GM19035 (cell line): Measurements from ENCODE around the gene SPATA31D1.
"Not testable (repeated sequence)": the region's sequence is repeated elsewhere in the genome, so short reads cannot be mapped to it uniquely, and the experiment has no call there.

Experiments used
- ATAC-seq: cut with Tn5 transposase; IDR thresholded peaks from one replicate; pipeline ENCODE4 v1.9.1; 2021; ENCODE audit not compliant: unreplicated experiment

The SPATA31D1 gene

DNA sequence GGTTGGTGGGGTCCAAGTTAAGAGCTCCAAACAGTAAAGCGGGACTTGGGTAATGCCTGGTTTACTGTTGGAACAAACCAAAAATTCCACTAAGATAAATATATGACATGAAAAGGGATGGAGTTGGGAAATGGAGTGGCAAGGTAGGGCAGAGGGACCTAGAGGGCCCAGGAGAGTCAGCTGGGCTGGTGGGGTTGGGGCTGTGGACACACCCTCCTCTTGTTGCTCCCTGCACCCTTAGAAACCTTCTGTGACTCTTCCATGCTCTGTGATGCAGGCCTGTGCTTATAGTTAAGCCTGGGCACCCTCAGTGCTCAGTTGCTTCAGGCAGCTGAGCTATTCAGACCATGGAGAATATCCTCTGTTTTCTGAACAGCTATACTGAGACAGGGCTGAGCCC is at the start of gene SPATA31D1:
Gene SPATA31D1, plus strand, starts transcription at position 301 of the 400 bp plus-strand sequence. Its CDS starts 47 bp downstream, at position 348.
- ATAC-seq, result not testable (repeated sequence)

DNA sequence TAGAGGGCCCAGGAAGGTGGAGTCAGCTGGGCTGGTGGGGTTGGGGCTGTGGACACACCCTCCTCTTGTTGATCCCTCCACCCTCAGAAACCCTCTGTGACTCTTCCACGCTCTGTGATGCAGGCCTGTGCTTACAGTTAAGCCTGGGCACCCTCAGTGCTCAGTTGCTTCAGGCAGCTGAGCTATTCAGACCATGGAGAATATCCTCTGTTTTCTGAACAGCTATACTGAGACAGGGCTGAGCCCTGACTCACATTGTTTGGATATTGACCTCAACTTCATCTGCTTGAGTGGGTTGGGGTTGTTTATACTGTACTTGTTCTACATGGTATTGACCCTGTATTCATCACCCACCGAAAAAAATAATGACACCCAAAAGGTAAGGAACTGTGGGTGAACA is 45.2 kb upstream of the SPATA31D1 start, which contains the start of gene SPATA31D3:
Gene SPATA31D3, plus strand, starts transcription at position 108 of the 400 bp plus-strand sequence. Its CDS starts 86 bp downstream, at position 194.
- ATAC-seq, result not testable (repeated sequence)

DNA sequence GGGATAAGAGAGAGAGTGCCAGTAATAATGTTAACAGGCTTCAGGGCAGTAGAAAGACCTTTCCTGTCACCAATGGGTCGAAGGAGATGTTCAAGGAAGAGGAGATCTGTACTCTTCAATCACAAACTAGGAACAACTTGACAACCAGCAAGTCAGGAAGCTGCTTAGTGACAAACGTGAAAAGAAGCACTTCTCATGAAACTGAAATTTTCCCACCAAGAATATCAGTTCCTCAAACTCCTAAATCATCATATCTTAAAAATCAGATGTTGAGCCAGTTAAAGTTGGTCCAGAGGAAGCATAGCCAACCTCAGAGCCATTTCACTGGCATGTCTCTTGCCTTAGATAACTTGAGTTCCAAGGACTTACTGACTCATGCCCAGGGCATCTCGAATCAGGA is 39.9 kb upstream of the SPATA31D1 start:
- not testable (repeated sequence) for ATAC-seq

GRCh38 chr9:81953096-81953495 is 35.5 kb upstream of the SPATA31D1 start:
- no peak for ATAC-seq

DNA sequence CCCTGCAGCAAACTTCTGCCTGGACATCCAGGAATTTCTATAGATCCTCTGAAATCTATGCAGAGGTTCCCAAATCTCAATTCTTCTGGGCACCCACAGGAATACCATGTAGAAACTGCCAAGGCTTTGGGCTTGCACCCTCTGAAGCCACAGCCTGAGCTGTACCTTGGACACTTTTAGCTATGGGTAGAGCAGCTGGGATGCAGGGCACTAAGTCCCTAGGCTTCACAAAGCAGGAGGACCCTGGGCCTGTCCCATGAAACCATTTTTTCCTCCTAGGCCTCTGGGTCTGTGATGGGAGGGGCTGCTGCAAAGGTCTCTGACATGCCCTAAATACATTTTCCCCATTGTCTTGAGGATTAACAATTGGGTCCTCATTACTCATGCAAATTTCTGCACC is 32.9 kb upstream of the SPATA31D1 start:
- ATAC-seq, result no peak

DNA sequence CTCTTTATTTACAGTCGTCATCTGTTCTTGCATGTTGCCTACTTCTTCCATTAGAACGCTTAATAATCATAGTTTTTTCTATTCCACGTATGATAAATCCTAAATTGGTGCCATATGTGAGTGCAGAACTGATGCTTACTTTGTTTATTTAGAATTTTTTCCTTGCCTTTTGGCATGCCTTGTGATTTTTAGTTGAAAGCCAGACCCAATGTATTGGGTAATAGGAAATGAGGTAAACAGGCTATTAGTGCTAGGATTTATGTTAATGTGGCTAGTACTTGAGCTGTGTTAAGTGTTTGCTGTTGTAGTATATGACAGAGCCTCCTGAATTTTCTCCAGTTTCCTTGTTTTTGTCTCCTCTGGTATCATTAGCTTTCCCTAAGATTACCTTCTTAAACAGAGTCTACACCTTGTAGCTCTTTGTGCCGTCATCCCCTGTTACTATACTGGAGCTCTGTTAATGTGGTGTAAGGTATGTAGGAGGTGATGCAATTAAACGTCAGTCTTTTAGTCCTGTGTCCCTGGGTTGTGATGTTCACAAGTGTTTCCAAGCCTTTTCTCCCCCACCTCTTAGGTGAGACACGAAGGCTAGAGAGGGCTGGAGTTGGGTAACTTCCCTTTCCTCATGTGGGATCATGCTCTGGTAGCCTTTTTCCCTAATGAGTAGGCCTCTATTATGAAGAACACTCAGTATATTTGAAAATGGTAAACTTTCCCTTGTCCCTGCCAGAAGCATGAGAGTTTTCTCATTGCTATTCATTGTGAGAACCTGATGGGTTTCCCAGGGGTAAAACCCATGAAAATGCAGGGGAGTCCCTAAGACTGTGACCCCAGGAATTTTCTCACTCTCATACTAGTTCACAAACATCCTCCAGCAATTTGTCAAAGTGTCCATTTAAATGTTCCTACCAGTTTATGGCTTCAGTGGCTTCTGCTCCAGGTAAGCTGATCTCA is 24.1 kb upstream of the SPATA31D1 start:
- no peak for ATAC-seq

DNA sequence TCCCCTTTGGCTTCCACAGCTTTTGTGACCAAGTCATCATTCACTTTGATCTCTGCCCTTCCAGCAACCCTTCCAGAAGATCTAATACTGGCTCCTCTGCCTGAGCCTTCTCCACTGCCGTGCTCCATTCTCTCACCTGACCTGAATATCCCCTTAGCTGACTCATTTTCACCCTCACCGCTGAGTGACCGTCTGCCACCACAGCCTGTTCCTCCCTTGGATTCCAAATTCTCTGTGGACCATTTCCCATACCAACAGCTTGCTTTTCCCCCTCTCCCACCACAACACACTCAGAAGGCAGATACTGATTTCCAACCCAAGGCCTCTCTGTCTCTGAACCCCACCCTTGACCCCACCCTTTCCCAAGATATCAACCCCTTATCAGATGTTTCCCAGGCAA is 20.5 kb upstream of the SPATA31D1 start:
- no peak for ATAC-seq

DNA sequence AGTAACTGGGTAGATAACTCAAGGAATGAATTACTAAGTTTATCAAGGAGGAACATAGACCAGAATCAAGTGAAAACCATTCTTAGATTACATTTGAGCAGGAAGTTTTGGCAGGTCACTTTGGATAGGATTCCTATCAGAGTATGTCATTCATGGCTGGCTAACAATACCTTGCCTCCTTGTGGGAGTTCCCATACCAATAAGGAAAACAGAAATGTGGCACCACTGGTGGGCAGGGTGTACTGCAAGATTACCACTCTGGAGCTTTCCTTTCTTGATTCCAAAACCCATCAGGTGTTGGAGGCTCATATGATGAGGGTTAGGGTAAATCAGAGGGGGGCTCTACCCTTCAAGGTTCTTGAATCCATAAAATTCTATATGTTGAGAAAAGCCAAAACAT is 18.6 kb upstream of the SPATA31D1 start:
- no peak for ATAC-seq

GRCh38 chr9:81971727-81972126 is 16.8 kb upstream of the SPATA31D1 start:
- ATAC-seq, result no peak

- ATAC-seq, result no peak
Measured at GRCh38 chr9:81974764-81975163, 13.8 kb upstream of the SPATA31D1 start.

DNA sequence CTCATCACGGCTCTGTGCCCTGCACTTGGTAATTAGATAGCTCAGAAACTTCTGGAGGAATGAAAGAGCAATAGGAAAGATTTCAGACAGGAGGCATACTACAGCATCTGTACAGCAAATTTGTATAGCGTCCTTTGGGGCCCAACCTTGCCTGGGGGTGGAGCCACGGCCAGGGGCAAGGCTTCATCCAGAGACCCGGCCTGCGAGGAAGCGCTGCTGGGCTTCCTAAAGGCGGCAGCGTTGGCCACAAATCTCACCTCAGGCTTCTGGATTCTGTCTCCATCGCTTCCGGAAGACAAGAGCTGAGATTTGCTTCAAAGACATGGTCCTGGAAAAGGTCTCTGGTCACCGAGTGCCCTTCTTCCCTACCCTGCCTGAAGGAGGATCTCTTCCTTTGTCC is 12.2 kb upstream of the SPATA31D1 start:
- ATAC-seq, result no peak

DNA sequence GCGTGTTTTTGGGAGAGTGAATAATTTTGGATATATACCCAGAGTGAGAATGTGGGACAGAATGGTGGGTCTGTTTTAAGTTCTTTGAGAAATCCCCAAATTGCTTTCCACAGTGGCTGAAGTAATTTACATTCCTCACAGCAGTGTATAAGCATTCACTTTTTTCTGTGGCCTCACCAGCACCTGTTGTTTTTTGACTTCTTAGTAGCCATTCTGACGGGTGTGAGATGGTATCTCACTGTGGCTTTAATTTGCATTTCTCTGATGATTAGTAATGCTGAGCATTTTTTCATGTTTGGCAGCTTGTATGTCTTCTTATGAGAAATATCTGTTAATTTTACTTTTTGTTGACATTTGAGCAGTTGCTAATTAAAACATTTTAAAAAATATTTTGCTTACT is 9.4 kb upstream of the SPATA31D1 start:
- peak; percentile 92 for ATAC-seq

- no peak for ATAC-seq
Measured at GRCh38 chr9:81980568-81980967, 8.0 kb upstream of the SPATA31D1 start.

GRCh38 chr9:81981883-81982282 is 6.7 kb upstream of the SPATA31D1 start:
- ATAC-seq, result no peak

DNA sequence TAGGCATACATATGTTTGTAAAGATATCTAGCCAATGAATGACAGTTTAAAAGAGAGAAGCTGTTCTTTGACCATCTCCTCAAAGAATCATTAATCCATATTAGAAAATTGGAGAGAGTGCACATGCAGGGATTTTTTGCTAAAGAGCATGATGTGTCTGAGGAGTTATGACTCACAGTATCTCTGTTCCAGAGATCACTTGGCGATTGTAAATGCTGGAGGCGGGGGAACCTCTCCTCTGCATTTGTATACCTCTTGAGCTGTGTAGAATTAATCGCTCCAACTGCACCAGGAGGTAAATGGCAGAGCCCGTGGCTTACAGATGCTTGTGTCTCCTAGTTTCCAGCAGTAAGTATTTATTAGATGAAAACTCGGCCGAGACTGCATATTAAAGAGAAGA is 3.6 kb upstream of the SPATA31D1 start:
- ATAC-seq, result no peak

GRCh38 chr9:81986051-81986450 is 2.5 kb upstream of the SPATA31D1 start:
- ATAC-seq, result no peak

DNA sequence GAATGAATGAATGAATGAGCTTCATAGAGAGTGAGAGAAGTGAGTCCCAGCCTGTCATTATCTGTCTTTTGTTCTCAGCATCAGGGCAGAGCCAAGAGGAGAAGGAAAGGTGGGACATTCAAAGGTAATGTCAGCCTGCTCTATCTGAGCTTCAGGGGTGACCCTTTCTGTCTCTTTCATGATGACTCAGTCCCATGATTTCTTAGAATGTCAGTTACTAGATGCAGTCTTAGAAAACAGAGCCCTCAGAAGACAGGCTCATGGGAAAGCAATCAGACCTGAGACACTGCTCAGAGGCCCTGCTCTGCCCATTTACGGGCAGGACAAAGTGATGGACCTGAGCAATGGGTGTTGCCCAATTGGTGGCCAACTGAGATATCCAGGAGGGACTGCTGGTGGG is 1.1 kb downstream of the SPATA31D1 start:
- ATAC-seq, result no peak

DNA sequence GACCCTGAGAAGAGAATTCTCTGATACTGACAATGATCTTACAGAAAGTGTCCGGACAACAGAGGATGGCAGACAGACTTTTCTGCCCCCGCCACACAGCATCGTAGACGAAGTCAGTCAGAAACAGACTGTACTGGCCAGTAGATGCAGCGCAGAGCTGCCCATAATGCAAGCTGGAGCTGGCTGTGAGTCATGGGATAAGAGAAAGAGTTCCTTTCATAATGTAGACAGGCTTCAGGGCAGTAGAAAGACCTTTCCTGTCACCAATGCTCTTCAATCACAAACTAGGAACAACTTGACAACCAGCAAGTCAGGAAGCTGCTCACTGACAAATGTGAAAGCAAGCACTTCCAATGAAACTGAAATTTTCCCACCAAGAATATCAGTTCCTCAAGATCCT is 5.1 kb downstream of the SPATA31D1 start:
- no peak for ATAC-seq

DNA sequence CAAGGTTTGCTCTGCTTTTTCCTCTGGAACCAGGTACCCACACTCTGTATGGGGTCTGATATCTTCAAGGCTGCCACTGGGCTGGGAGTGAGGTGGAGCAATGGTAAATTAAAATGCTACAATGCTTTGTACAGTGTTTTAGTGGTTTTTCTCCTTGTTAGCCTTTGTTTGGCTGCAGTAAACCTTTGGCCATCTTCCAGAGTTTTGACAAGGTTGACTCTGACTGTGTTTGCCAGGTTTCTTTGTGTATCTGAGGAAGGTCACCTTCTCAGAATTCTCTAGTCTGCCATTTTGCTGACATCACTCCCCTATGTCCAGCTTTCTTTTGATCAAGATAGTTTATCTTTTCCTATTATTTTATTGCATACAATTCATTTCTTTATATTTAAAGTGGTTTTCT is 11.2 kb downstream of the SPATA31D1 start:
- ATAC-seq, result no peak

- no peak for ATAC-seq
Measured at GRCh38 chr9:82010711-82011110, 22.1 kb downstream of the SPATA31D1 start.

GRCh38 chr9:82011133-82011532 is 22.6 kb downstream of the SPATA31D1 start:
- no peak for ATAC-seq

DNA sequence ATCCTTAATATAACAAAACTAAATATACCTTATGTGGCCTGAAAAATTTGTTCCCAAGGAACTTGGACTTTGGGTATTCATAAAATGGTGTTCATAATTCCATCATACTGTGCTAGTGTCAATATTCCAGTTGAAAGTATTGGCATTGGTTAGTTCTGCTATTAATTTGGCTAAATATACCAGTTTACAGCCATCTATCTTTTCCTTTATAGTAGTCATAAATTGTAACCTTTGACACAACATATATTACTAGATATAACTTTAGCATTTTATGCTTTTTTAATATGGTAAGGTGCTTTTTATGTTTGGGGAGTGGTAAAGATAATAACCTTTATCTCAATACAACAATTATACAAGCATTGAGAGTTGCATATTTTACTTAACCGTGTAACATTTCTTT is 23.7 kb downstream of the SPATA31D1 start:
- ATAC-seq, result no peak

DNA sequence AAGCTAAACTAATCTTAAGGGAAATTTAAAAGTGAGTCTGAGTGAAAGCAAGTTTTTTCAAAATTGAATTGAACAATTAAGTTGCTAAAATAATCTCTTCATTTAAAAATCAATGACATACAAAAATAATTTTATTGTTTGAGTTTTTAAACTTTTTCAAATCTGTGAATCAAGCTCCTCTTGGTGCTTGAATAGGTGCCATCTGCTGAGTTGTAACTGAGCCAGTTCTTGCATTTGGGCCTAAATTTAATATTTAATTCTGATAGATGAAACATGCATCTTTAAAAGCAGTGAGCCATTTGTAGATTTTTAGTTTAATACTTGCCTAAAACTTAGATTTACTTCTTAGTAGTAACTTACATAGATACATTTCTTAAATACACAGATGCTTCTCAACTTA is 31.8 kb downstream of the SPATA31D1 start:
- no peak for ATAC-seq
